NCI-H2227 (cell line): ENCODE data around the gene AHCYL2.
"Not testable (repeated sequence)": the region's sequence is repeated elsewhere in the genome, so short reads cannot be mapped to it uniquely, and the experiment has no call there.

Experiments
- DNase-seq: peaks from one replicate; lab custom pipeline; 2025; ENCODE audit not compliant: unreplicated experiment; lab: John Stamatoyannopoulos, UW

The AHCYL2 gene

GRCh38 chr7:129208667-129209066 lies 16.2 kb upstream of the AHCYL2 start:
- DNase-seq, result no peak

- DNase-seq, result no peak
Observed at GRCh38 chr7:129209067-129209926, 15.5 kb upstream of the AHCYL2 start.

- peak; percentile 73 for DNase-seq
Observed at GRCh38 chr7:129210256-129210988, 14.4 kb upstream of the AHCYL2 start.

DNA sequence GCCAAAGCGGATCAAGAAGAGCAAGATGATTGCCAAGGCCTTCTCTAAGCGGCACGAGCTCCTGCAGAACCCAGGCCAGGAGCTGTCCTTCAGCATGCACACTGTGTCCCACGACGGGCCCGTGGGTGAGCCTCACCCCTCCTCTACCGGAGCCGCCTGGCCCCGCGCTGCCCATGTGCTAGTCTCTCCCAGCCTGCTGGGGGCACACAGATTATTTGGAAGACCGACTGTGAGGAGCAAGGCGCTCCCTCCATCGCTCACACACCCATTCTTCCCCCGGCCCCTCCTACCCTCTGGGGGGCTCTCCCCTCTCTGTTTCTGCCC lies 13.9 kb upstream of the AHCYL2 start:
- DNase-seq, result no peak

- no peak for DNase-seq
Observed at GRCh38 chr7:129212126-129212525, 12.7 kb upstream of the AHCYL2 start.

- DNase-seq, result no peak
Observed at GRCh38 chr7:129212596-129212995, 12.2 kb upstream of the AHCYL2 start.

DNA sequence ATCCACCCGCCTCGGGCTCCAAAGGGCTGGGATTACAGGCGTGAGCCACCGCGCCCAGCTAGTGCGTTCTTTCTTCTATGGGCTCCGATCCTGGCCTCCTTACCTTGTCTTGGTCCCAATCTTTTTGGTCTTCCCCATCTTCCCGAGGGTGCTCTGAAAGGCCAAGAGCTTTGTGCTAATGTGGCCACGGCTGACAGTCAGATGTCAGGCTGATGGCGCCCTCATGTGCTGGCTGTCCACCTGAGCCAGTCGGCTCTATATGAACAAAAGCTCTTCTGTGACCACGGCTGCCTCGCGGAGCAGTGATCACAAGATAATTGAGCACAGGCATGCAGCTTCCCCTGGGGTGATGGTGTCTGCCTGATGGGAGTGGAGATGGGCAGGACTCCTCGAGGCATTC lies 11.0 kb upstream of the AHCYL2 start:
- DNase-seq, result peak; percentile 77

DNA sequence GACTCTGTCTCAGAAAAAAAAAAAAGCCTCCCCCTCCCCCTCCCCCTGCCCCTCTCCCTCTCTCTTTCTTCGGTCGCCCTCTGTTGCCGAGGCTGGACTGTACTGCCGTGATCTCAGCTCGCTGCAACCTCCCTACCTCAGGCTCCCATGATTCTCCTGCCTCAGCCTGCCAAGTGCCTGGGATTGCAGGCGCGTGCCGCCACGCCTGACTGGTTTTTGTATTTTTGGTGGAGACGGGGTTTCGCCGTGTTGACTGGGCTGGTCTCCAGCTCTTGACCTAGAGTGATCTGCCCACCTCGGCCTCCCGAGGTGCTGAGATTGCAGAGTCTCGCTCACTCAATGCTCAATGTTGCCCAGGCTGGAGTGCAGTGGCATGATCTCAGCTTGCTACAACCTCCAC lies 9.1 kb upstream of the AHCYL2 start:
- not testable (repeated sequence) for DNase-seq

GRCh38 chr7:129216101-129216715 lies 8.6 kb upstream of the AHCYL2 start:
- DNase-seq, result not testable (repeated sequence)

GRCh38 chr7:129216821-129217416 lies 7.9 kb upstream of the AHCYL2 start:
- not testable (repeated sequence) for DNase-seq

- peak; percentile 94 for DNase-seq
Observed at GRCh38 chr7:129218514-129219062, 6.2 kb upstream of the AHCYL2 start.

GRCh38 chr7:129219166-129219565 lies 5.7 kb upstream of the AHCYL2 start:
- DNase-seq, result not testable (repeated sequence)

DNA sequence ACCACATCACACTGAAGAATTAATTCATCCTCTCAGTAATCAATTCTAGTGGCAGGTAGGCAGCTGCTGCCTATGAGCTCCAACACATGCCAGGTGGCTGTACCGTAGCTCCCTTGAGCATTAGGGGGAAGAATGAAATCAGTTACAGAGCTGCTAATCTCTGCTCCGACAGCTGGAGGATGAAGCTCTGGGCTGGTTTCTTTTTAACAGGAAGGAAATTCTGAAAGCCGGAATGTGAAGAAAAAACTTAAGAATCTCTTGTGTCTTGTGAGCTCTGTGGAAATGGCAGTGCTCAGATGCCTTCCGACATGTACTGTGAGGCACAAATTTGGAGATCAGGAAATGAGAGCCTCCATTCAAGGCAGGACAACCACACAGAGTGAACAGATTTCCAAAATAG lies 2.8 kb upstream of the AHCYL2 start:
- DNase-seq, result no peak

GRCh38 chr7:129225206-129225930 lies 538 bp downstream of the AHCYL2 start:
- peak; percentile 78 for DNase-seq

GRCh38 chr7:129225931-129226572 lies 1.2 kb downstream of the AHCYL2 start:
- peak; percentile 62 for DNase-seq

GRCh38 chr7:129227646-129228578 lies 3.1 kb downstream of the AHCYL2 start:
- DNase-seq, result no peak

- no peak for DNase-seq
Observed at GRCh38 chr7:129228633-129229032, 3.8 kb downstream of the AHCYL2 start.

- no peak for DNase-seq
Observed at GRCh38 chr7:129231666-129232065, 6.8 kb downstream of the AHCYL2 start.

DNA sequence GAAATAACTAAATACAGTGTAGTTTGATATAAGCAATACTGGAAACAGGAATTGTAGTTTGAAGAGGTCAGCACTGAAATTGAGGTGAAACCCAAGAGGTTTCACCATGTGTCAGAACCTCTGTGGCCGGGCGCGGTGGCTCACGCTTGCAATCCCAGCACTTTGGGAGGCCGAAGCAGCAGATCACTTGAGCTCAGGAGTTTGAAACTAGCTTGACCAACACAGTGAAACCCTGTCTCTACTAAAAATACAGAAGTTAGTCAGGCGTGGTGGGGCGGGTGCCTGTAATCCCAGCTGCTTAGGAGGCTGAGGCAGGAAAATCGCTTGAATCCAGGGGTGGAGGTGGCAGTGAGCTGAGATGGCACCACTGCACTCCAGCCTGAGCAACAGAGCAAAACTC lies 13.7 kb downstream of the AHCYL2 start:
- DNase-seq, result no peak
